GM19025 (cell line): ENCODE measurements around the gene PDSS2.
"Not testable (repeated sequence)": the region's sequence is repeated elsewhere in the genome, so short reads cannot be mapped to it uniquely, and the experiment has no call there.

ENCODE experiments used
- ATAC-seq: cut with Tn5 transposase; IDR thresholded peaks from one replicate; pipeline ENCODE4 v1.9.1; 2021; ENCODE audit warnings: mild to moderate bottlenecking, low read depth, moderate library complexity; ENCODE audit not compliant: unreplicated experiment

PDSS2 gene

DNA sequence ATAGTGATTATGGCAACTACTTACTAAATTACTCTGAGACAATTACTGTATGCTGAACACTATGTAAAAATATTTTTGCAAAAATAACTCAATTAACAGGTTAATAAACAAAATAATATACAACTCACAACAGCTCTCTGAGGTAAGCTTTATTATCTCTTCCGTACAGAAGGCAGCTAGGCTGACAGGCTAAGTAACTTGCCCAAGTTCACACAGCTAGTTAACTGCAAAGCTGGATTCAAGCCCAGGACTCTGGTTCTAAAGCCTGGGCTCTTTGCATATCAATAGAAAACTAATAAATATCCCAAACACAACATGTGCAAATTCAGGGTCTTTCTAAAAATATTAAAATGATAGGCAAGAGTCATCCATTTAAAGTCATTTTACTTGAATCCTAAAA lies 174.6 kb downstream of the PDSS2 start:
- ATAC-seq = no peak

- no peak for ATAC-seq
These were observed 178.6 kb downstream of the PDSS2 start for GRCh38 chr6:107280791-107281190.

- not testable (repeated sequence) for ATAC-seq
These were observed 179.4 kb downstream of the PDSS2 start for GRCh38 chr6:107280001-107280400.

DNA sequence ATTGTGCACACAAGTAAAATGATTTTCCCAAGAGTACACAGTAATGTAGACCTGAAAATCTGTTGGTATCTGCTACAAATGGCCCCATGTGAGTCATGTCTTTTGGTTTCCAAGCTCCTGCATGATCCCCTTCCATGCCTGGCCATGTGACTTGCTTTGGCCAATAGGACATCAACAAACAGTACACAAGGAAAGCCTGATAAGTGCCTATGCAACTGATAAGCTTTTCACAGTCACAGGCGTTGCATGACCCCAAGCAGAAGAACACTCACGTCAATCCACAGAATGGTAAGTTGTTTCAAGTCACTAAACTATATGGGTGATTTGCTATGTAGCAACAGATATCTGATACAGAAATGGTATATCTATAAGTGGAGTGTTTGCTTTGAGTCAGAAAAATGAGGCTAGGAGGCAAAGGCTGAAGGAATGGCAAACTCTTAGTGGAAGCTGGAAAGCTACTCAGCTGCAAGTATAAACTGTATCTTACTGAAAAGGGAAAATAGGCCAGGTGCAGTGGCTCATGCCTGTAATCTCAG lies 184.0 kb downstream of the PDSS2 start:
- no peak for ATAC-seq

GRCh38 chr6:107274288-107274687 lies 185.1 kb downstream of the PDSS2 start:
- ATAC-seq = no peak

GRCh38 chr6:107272246-107272645 lies 187.1 kb downstream of the PDSS2 start:
- ATAC-seq = no peak

DNA sequence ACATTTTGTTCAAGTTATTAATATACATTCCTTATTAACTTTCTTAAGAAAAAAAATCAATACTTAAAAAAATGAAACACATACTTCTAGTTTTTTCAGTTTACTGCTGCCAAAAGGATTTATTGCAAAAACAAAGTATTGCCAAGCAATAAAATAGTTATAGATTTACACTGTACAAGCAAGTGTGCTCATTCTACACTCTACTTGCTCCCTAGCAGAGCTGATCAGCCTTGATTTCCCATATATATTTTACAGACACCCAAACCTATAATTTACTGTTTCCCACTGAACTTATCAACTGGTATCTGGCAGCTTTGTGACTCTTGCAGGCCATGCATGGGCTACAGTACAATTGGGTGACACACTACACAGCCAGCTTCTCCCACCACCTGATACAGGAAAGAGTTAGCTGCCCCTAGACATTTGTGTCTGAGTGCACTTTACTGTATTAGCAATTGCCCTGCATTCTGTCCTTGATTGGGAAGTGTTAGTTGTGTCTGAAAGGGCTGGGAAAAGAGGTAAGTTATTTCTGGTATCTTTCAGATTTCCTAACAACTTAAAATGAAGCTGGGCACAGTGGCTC lies 188.1 kb downstream of the PDSS2 start:
- no peak for ATAC-seq

DNA sequence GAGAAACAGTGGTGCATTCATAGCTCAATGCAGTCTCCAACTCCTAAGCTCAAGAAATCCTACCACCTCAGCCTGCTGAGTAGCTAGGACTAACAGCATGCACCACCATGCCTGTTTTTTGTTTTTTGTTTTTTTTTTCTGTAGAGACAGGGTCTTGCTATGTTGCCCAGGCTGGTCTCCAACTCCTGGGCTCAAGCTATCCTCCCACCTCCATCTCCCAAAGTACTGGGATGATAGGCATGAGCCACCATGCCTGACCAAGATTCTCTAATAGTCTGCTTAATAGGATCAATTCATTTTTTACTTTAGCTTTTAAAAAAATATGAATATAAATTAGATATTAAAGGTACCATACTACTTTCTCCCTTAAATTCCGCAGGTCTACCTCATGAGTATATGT lies 191.7 kb downstream of the PDSS2 start:
- no peak for ATAC-seq

- ATAC-seq = no peak
These were observed 192.4 kb downstream of the PDSS2 start for GRCh38 chr6:107267006-107267405.

DNA sequence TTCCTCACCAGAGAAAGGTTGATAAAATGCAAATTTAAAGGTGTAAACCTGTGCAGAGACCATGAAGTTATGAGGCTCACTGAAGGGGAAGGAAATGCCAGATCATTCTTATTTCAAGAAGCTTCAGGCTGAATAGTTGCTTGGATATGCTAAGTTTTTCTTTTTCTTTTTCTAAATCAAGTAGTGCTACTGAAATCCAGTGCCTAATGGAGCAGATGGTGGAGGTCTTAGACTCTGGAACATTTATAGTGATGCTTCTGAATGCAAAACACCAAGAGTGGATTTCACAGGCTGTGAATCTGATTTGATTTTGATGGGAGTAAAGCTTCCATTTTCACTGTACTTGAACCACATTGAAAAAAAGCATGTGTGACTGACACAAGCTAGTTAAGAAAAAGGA lies 192.8 kb downstream of the PDSS2 start:
- ATAC-seq = no peak

DNA sequence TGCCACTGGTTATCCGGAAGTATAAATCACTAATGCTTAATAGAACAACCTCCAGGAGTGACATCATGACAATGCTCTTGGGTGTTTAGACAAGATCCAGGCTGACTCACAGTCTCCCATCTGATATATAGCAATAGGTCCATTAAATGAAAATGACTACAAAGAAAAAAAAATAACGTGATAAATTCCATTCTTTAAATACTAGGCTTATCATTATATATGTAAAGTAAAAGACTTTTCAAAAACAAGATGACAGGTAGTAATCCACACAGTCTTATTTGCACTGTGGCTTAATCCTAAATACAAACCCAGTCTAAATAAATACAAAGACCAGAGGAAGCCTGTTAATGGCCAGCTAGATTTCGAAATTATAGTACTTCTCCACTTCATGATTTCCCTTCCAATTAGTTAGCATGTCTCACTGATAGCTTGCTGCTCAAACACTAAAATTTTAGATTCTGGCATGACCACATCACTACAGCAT lies 195.0 kb downstream of the PDSS2 start:
- no peak for ATAC-seq

GRCh38 chr6:107259951-107260350 lies 199.4 kb downstream of the PDSS2 start:
- no peak for ATAC-seq

GRCh38 chr6:107248147-107248546 lies 211.2 kb downstream of the PDSS2 start:
- no peak for ATAC-seq

GRCh38 chr6:107246972-107247615 lies 212.3 kb downstream of the PDSS2 start:
- ATAC-seq = no peak

- ATAC-seq = no peak
These were observed 213.0 kb downstream of the PDSS2 start for GRCh38 chr6:107246249-107246971.

- no peak for ATAC-seq
These were observed 214.5 kb downstream of the PDSS2 start for GRCh38 chr6:107244742-107245480.

- no peak for ATAC-seq
These were observed 215.2 kb downstream of the PDSS2 start for GRCh38 chr6:107244082-107244741.

GRCh38 chr6:107243471-107243870 lies 215.9 kb downstream of the PDSS2 start:
- ATAC-seq = no peak

GRCh38 chr6:107237992-107238660 lies 221.2 kb downstream of the PDSS2 start:
- no peak for ATAC-seq

DNA sequence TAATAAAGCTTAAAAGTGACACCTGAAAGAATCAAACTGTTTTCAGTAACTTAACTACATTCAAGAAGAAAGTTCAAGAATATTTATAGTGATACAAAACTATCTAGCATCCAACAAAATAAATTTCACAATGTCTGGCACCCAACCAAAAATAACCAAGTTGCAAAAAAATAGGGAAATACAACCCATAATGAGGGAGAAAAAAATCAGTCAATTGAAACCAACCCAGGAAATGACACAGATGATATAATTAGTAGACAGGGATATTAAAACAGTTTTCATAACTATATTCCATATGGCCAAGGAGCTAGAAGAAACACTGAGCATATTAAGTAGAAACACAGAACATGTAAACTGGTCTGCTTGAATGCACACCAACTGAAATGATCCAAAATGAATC lies 223.9 kb downstream of the PDSS2 start:
- no peak for ATAC-seq
